ENCODE data around the gene ZNF674.
A peak's percentile ranks its signal among the peaks of the same experiment; 100 is the strongest.

The ZNF674 gene

GRCh38 chrX:46575991-46576392, 30.8 kb upstream of the ZNF674 start:
- Histone ChIP-seq H3K27me3 (ENCODE audit: insufficient read depth, low read depth) (no peaks in the 10 kb centered on the region), H3K27ac (no peak overlapping the region), H3K4me3 (IDR thresholded peaks at IDR 0.05; ENCODE audit: insufficient read depth, low read depth, low read length) (no peak overlapping the region), H3K4me1 (ENCODE audit: low read depth, poor library complexity, severe bottlenecking) (peaks cover 22% of the 10 kb centered on the region), H3K36me3 (ENCODE audit: insufficient read depth) (no peaks in the 10 kb centered on the region), H4K20me1 (ENCODE audit: insufficient read depth) (no peaks in the 10 kb centered on the region), H3K4me2 (peak overlapping the region; percentile 22), H3K9ac (no peak overlapping the region), H2AFZ (ENCODE audit: low read depth) (no peak overlapping the region), H3K79me2 (ENCODE audit: insufficient read depth, low read depth) (no peaks in the 10 kb centered on the region)
- TF ChIP-seq CTCF (conservative IDR thresholded peaks at IDR 0.05; ENCODE audit: low read depth, low read length), result no peak

DNA sequence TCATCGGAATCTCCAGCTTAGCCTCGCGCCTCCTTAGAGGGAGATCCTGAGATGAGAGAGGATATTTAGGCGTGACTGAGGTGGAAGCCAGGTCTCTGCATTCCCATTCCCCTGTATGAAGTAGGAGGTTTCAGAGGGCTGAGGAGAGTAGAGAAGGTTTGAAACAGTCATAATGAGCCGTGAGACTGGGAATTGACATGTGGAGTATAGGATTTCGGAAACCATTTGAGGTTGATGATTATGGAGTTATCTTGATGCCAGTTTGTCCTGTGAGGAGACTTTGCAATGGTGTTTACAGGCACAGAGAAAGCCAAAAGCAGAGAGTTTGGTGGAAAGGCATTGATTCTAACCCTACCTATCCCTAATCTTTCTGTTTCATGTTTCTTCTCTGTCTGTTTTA, 30.4 kb upstream of the ZNF674 start:
- H4K20me1 ChIP-seq (ENCODE audit: insufficient read depth), result no peaks in the 10 kb centered on the region
- no peaks in the 10 kb centered on the region for H3K79me2 ChIP-seq (ENCODE audit: insufficient read depth, low read depth)

DNA sequence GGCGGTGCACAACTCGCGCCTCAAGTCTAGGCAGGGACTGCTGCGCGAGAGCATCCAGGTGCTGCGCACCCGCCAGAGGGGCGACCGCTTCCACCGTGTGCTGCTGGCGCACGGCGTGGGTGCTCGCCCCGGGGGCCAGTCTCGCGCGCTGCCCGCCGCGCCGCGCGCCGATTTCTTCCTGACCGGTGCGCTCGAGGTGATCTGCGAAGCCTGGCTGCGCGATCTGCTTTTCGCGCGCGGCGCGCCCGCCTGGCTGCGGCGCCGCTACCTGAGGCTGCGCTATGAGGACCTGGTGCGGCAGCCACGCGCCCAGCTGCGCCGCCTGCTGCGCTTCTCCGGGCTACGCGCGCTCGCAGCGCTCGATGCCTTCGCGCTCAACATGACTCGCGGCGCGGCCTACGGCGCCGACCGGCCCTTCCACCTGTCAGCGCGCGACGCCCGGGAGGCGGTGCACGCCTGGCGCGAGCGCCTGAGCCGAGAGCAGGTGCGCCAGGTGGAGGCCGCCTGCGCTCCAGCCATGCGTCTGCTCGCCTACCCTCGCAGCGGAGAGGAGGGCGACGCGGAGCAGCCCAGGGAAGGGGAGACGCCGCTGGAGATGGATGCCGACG, 29.7 kb upstream of the ZNF674 start:
- no peak for TF ChIP-seq CTCF (conservative IDR thresholded peaks at IDR 0.05; ENCODE audit: low read depth, low read length)
- Histone ChIP-seq H3K9ac (peak overlapping the region; percentile 46; the same call in 1 of the 2 replicates), H3K27me3 (ENCODE audit: insufficient read depth, low read depth) (no peaks in the 10 kb centered on the region)

More for the DNA sequence above, 30.4 kb upstream of the ZNF674 start:
- Histone ChIP-seq H3K4me2 (peak overlapping the region; percentile 22), H3K27ac (no peak overlapping the region), H3K9ac (no peak overlapping the region), H3K4me3 (IDR thresholded peaks at IDR 0.05; ENCODE audit: insufficient read depth, low read depth, low read length) (no peak overlapping the region), H3K36me3 (ENCODE audit: insufficient read depth) (no peaks in the 10 kb centered on the region), H2AFZ (ENCODE audit: low read depth) (no peak overlapping the region; the same call in 1 of the 2 replicates), H3K4me1 (ENCODE audit: low read depth, poor library complexity, severe bottlenecking) (peaks cover 24% of the 10 kb centered on the region), H3K27me3 (ENCODE audit: insufficient read depth, low read depth) (no peaks in the 10 kb centered on the region)
- no peak for TF ChIP-seq CTCF (conservative IDR thresholded peaks at IDR 0.05; ENCODE audit: low read depth, low read length)

DNA sequence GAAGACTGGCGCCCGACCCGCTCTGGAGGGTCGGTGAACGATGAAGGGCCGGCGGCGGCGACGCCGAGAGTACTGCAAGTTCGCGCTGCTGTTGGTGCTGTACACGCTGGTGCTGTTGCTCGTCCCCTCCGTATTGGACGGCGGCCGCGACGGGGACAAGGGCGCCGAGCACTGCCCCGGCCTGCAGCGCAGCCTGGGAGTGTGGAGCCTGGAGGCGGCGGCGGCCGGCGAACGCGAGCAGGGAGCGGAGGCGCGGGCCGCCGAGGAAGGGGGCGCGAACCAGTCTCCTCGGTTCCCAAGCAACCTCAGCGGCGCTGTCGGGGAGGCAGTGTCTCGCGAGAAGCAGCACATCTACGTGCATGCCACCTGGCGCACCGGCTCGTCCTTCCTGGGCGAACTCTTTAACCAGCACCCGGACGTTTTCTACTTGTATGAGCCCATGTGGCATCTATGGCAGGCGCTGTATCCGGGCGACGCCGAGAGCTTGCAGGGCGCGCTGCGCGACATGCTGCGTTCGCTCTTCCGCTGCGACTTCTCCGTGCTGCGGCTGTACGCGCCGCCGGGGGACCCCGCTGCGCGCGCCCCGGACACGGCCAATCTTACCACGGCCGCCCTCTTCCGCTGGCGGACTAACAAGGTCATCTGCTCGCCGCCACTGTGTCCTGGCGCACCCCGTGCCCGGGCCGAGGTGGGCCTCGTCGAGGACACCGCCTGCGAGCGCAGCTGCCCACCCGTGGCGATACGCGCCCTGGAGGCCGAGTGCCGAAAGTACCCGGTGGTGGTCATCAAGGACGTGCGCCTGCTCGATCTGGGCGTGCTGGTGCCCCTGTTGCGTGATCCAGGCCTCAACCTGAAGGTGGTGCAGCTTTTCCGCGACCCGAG, 28.9 kb upstream of the ZNF674 start:
- no peak for TF ChIP-seq CTCF (conservative IDR thresholded peaks at IDR 0.05; ENCODE audit: low read depth, low read length)
- Histone ChIP-seq H3K4me1 (ENCODE audit: low read depth, poor library complexity, severe bottlenecking) (peaks cover 24% of the 10 kb centered on the region), H3K36me3 (ENCODE audit: insufficient read depth) (no peaks in the 10 kb centered on the region), H3K4me3 (IDR thresholded peaks at IDR 0.05; ENCODE audit: insufficient read depth, low read depth, low read length) (no peak overlapping the region), H3K27ac (peak overlapping the region; percentile 54), H4K20me1 (ENCODE audit: insufficient read depth) (no peaks in the 10 kb centered on the region), H3K27me3 (ENCODE audit: insufficient read depth, low read depth) (no peaks in the 10 kb centered on the region), H3K9ac (peak overlapping the region; percentile 46), H3K79me2 (ENCODE audit: insufficient read depth, low read depth) (no peaks in the 10 kb centered on the region), H3K4me2 (peak overlapping the region; percentile 66; the same call in 1 of the 2 replicates), H2AFZ (ENCODE audit: low read depth) (peak overlapping the region; percentile 83)

More for the DNA sequence above, 29.7 kb upstream of the ZNF674 start:
- Histone ChIP-seq H3K79me2 (ENCODE audit: insufficient read depth, low read depth) (no peaks in the 10 kb centered on the region), H3K4me1 (ENCODE audit: low read depth, poor library complexity, severe bottlenecking) (peaks cover 24% of the 10 kb centered on the region), H3K27ac (no peak overlapping the region), H3K4me3 (IDR thresholded peaks at IDR 0.05; ENCODE audit: insufficient read depth, low read depth, low read length) (no peak overlapping the region), H3K36me3 (ENCODE audit: insufficient read depth) (no peaks in the 10 kb centered on the region), H3K4me2 (peak overlapping the region; percentile 33), H2AFZ (ENCODE audit: low read depth) (peak overlapping the region; percentile 83), H4K20me1 (ENCODE audit: insufficient read depth) (no peaks in the 10 kb centered on the region)

Measured in KMS-11 (cell line).